ENCODE measurements around the gene TBC1D9B. TPM values are rescaled to one million over a fixed set of nuclear protein-coding genes. Genes with fewer than 3 reads are reported as not detected.

Gene TBC1D9B
- total and polyA plus RNA-seq, 9 of the 15 experiments (the other 6 are each of a cell fraction or from before 2014, with no cell fraction given): 2.9 to 59.1 (median 33.5) TPM

- peak; percentile 12; the same call in 1 of the 2 replicates for TF ChIP-seq REST (IDR thresholded peaks at IDR 0.05; ENCODE audit: borderline replicate concordance)
- no peak for TF ChIP-seq REST (CRISPR knock-in tag; IDR thresholded peaks at IDR 0.05; ENCODE audit: low read depth)
- no peak for TF ChIP-seq ZNF512 (tag; IDR thresholded peaks at IDR 0.05)
- TF ChIP-seq SMAD4 (CRISPR knock-in tag; conservative IDR thresholded peaks at IDR 0.05): peak; percentile 72
- TF ChIP-seq HDAC6 (IDR thresholded peaks at IDR 0.05; ENCODE audit: low read depth, low read length): no peak
- no peak for TF ChIP-seq ZNF41 (CRISPR knock-in tag; conservative IDR thresholded peaks at IDR 0.05)
- TF ChIP-seq TCFL5 (CRISPR knock-in tag; conservative IDR thresholded peaks at IDR 0.05): no peak
- peak; percentile 86 for TF ChIP-seq ZBTB1 (CRISPR knock-in tag; IDR thresholded peaks at IDR 0.05; ENCODE audit: borderline replicate concordance, low read depth)
- TF ChIP-seq CTBP1 (IDR thresholded peaks at IDR 0.05; ENCODE audit: borderline replicate concordance): peak; percentile 80; the same call in 1 of the 2 replicates
- TF ChIP-seq MIER1 (IDR thresholded peaks at IDR 0.05; ENCODE audit: low read depth): no peak
- TF ChIP-seq E2F6 (IDR thresholded peaks at IDR 0.05; ENCODE audit: borderline replicate concordance in 1 of 2, extremely low read depth in 1 of 2, insufficient read depth in 1 of 2, insufficient read length in 1 of 2, low read depth in 1 of 2, low read length in 1 of 2, poor library complexity in 1 of 2, severe bottlenecking in 1 of 2): peak; percentile 49 to 86
- TF ChIP-seq PHF8 (IDR thresholded peaks at IDR 0.05; ENCODE audit: borderline replicate concordance, low read length): peak; percentile 82; the same call in 1 of the 2 replicates
- peak; percentile 33 for TF ChIP-seq CREM (IDR thresholded peaks at IDR 0.05; ENCODE audit: low read depth)
These were observed at the start of gene TBC1D9B (continued) for GRCh38 chr5:179907556-179908324.

Measured in K562 (cell line).